Gastrocnemius medialis (tissue), 4 donors: ENCODE results near the gene PIGH. TPM values are rescaled to one million over a fixed set of nuclear protein-coding genes. Genes with fewer than 3 reads are reported as not detected.

Source experiments
- ATAC-seq, 2 donors: fragments of 150-250 bp; one replicate each; pipeline ENCODE4 v1.9.1; 2016
- DNase-seq, 2 donors: peaks; one replicate each; pipeline ENCODE4 v3.0.0-alpha.2; 2019
- H3K27ac ChIP-seq, 4 donors: fragments of 200-600 bp; sonication (generic); 1 replicate in 1 of 4; 2 replicates in 3 of 4; pipeline ENCODE4 v1.5.1; 2016 to 2018; ENCODE audit warnings: mild to moderate bottlenecking in 2 of 4, moderate library complexity in 1 of 4
- H3K27me3 ChIP-seq, 3 donors: fragments of 200-600 bp; sonication (generic) in 2 of 3; 1 replicate in 1 of 3; 2 replicates in 2 of 3; pipeline versions ENCODE4 v1.5.1 to v1.6.0; 2016 to 2019; ENCODE audit warnings: mild to moderate bottlenecking in 1 of 3, moderate library complexity in 1 of 3
- H3K36me3 ChIP-seq, 2 donors: fragments of 200-600 bp; sonication (generic) in 1 of 2; one replicate each; pipeline ENCODE4 v1.5.1; 2017 to 2018
- H3K4me1 ChIP-seq, 2 donors: fragments of 200-600 bp; sonication (generic) in 1 of 2; one replicate each; pipeline ENCODE4 v1.5.1; 2016 to 2017; ENCODE audit warnings: mild to moderate bottlenecking in 2 of 2
- H3K4me3 ChIP-seq, 4 donors: fragments of 200-600 bp; sonication (generic) in 3 of 4; 1 replicate in 1 of 4; 2 replicates in 3 of 4; pipeline ENCODE4 v1.5.1; 2016 to 2019; ENCODE audit warnings: mild to moderate bottlenecking in 2 of 4
- H3K9me3 ChIP-seq, 3 donors: fragments of 200-600 bp; sonication (generic) in 2 of 3; 1 replicate in 1 of 3; 2 replicates in 2 of 3; pipeline ENCODE4 v1.5.1; 2016 to 2019
- POLR2A ChIP-seq, 2 donors: fragments of 450-650 bp; IDR thresholded peaks; one replicate each; pipeline ENCODE4 v1.6.1; 2017; ENCODE audit warnings: antibody characterized with exemption in 2 of 2, mild to moderate bottlenecking in 2 of 2, moderate library complexity in 2 of 2
- in situ Hi-C, 4 donors: fragments of 200-750 bp; cut with MboI; loops; one replicate each; pipeline versions ENCODE4 v1.15.0 to v1.8.0; 2017; ENCODE audit warnings: low sequenced_read_pairs in 4 of 4
- intact Hi-C: fragments of 100-400 bp; cut with DNase I; formaldehyde crosslinking; loops from one replicate; pipeline ENCODE4 v1.15.1; 2023; ENCODE audit warnings: low total_unique reads
- total RNA-seq, 4 donors: library from RNA; depleted of rRNA; stranded (reverse); fragments of >200 nt; gene quantifications; one replicate each; pipeline versions ENCODE4 v1.1.0 to v1.2.3, GENCODE V29; 2016
- TF ChIP-seq, protein P1 (sequence below), 5 experiments: fragments of 450-650 bp in 3 of 5; fragments of 200-600 bp in 2 of 5; sonication (generic) in 2 of 5; IDR thresholded peaks in 4 of 5; conservative IDR thresholded peaks in 1 of 5; 1 replicate in 4 of 5; 2 replicates in 1 of 5; pipeline ENCODE4 v1.5.1; 2016 to 2019; ENCODE audit warnings: antibody characterized with exemption in 5 of 5, mild to moderate bottlenecking in 3 of 5, moderate library complexity in 3 of 5

PIGH gene
- total RNA-seq, 4 donors from 2014 or later: 27.8 to 48.5 (median 35.3) TPM

GRCh38 chr14:67541448-67542387, 58.4 kb downstream of the PIGH start:
- ATAC-seq: no peak
- Histone ChIP-seq H3K27me3 (no peaks in the 10 kb centered on the region), H3K36me3 (no peaks in the 10 kb centered on the region), H3K4me3 (no peak overlapping the region), H3K9me3 (no peaks in the 10 kb centered on the region), H3K4me1 (peaks cover 0 to 10% of the 10 kb centered on the region in 2 donors), H3K27ac (no peak overlapping the region)
- TF ChIP-seq, protein P1, sequence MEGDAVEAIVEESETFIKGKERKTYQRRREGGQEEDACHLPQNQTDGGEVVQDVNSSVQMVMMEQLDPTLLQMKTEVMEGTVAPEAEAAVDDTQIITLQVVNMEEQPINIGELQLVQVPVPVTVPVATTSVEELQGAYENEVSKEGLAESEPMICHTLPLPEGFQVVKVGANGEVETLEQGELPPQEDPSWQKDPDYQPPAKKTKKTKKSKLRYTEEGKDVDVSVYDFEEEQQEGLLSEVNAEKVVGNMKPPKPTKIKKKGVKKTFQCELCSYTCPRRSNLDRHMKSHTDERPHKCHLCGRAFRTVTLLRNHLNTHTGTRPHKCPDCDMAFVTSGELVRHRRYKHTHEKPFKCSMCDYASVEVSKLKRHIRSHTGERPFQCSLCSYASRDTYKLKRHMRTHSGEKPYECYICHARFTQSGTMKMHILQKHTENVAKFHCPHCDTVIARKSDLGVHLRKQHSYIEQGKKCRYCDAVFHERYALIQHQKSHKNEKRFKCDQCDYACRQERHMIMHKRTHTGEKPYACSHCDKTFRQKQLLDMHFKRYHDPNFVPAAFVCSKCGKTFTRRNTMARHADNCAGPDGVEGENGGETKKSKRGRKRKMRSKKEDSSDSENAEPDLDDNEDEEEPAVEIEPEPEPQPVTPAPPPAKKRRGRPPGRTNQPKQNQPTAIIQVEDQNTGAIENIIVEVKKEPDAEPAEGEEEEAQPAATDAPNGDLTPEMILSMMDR (IDR thresholded peaks at IDR 0.05 in 4 of 5, conservative IDR thresholded peaks at IDR 0.05 in 1 of 5): no peak
- TF ChIP-seq POLR2A (IDR thresholded peaks at IDR 0.05): no peak
- intact Hi-C loops (no loop called here), in situ Hi-C loops (no loop called here)
- no peak for DNase-seq

Other genes with a start within 250 kb of the PIGH start
- 100 to 1,000 TPM in 1 of 4 donors, 10 to 100 TPM in 3; 69.8 to 126 (median 73.3) TPM for gene ATP6V1D, start 240.5 kb downstream of the PIGH start, total RNA-seq
- gene EIF2S1, start 239.9 kb downstream of the PIGH start, total RNA-seq: 100 to 1,000 TPM in 3 of 4 donors, 10 to 100 TPM in 1; 87.7 to 164 (median 129) TPM
- under 1 TPM in 2 of 4 donors, not detected in 2; 0.44 to 0.94 TPM for gene PLEK2, start 188.1 kb downstream of the PIGH start, total RNA-seq
- gene TMEM229B, start 111.5 kb downstream of the PIGH start, total RNA-seq: 1 to 10 TPM in 1 of 4 donors, under 1 TPM in 2, not detected in 1; 0.07 to 3.3 (median 0.20) TPM
- 1 to 10 TPM in 3 of 4 donors, under 1 TPM in 1; 0.75 to 3.4 (median 2.5) TPM for gene PLEKHH1, start 67.0 kb downstream of the PIGH start, total RNA-seq
- 100 to 1,000 TPM in 2 of 4 donors, 1 to 10 TPM in 2; 4.0 to 662 (median 152) TPM for gene ARG2, start 19.7 kb upstream of the PIGH start, total RNA-seq
- 10 to 100 TPM; 33.7 to 69.1 (median 52.8) TPM for gene VTI1B, start 74.4 kb upstream of the PIGH start, total RNA-seq
- 1 to 10 TPM; 6.6 to 8.3 (median 7.5) TPM for gene RDH11, start 95.5 kb upstream of the PIGH start, total RNA-seq
- under 1 TPM in 1 of 4 donors, not detected in 3; 0.13 TPM for gene RDH12, start 101.6 kb upstream of the PIGH start, total RNA-seq
- 10 to 100 TPM; 16.3 to 26.3 (median 17.6) TPM for gene ZFYVE26, start 216.3 kb upstream of the PIGH start, total RNA-seq
- 1 to 10 TPM; 1.6 to 3.3 (median 2.4) TPM for gene RAD51B, start 219.5 kb upstream of the PIGH start, total RNA-seq